HL-60 (cell line): ENCODE data around the gene MAP3K5.

ENCODE experiments used
- GABPA ChIP-seq: IDR thresholded peaks from 2 replicates; pipeline ENCODE4 v1.6.1; 2012; ENCODE audit warnings: low read depth
- REST ChIP-seq: IDR thresholded peaks from 2 replicates; pipeline ENCODE4 v1.6.1; 2012; ENCODE audit warnings: low read depth; ENCODE audit not compliant: insufficient replicate concordance
- SPI1 ChIP-seq: IDR thresholded peaks from 2 replicates; pipeline ENCODE4 v1.6.1; 2012; ENCODE audit warnings: low read depth, mild to moderate bottlenecking, borderline replicate concordance
- TF ChIP-seq, protein P1 (sequence below): IDR thresholded peaks from one replicate; pipeline ENCODE4 v1.5.1; 2011; ENCODE audit warnings: low read length, control low read depth, inconsistent platforms; ENCODE audit not compliant: insufficient read depth

- TF ChIP-seq, protein P1, sequence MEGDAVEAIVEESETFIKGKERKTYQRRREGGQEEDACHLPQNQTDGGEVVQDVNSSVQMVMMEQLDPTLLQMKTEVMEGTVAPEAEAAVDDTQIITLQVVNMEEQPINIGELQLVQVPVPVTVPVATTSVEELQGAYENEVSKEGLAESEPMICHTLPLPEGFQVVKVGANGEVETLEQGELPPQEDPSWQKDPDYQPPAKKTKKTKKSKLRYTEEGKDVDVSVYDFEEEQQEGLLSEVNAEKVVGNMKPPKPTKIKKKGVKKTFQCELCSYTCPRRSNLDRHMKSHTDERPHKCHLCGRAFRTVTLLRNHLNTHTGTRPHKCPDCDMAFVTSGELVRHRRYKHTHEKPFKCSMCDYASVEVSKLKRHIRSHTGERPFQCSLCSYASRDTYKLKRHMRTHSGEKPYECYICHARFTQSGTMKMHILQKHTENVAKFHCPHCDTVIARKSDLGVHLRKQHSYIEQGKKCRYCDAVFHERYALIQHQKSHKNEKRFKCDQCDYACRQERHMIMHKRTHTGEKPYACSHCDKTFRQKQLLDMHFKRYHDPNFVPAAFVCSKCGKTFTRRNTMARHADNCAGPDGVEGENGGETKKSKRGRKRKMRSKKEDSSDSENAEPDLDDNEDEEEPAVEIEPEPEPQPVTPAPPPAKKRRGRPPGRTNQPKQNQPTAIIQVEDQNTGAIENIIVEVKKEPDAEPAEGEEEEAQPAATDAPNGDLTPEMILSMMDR, result no peak
- TF ChIP-seq SPI1 (no peak), GABPA (no peak), REST (no peak)
Measured at GRCh38 chr6:136784271-136784664, 8.0 kb downstream of the MAP3K5 start.
